ENCODE data around the gene LITAF.

DNA sequence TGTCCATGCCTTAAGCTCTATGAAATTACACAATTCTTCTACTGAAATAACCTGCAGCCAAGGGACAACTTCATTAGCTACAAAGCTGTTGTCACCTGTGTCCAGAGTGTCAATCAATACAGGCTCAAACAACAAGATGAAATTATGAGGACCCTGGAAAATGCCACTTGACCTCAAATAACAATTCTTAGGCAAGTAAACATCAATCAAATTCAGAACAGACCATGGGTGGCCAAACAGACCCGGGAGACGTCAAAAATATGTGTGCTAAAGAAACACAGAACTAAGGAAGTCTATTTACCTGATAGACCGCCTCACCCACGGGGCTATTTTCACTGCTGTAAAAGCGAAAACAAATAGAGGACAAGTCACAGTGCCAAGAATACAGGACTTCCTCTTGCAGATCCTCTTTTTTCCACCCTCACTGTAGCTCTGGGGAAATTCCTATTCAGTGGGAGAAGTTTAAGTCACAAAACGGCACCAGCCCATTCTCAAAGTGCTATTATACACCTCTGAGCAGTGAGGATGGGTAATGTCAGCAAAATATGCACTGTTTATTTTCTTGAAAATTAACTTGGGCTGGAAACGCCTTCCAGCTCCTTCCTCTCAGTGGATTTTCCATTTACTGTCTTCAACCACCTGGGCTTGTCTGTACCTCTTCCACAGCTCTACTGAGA lies 2.7 kb downstream of the LITAF start:
- TF ChIP-seq, protein P1, sequence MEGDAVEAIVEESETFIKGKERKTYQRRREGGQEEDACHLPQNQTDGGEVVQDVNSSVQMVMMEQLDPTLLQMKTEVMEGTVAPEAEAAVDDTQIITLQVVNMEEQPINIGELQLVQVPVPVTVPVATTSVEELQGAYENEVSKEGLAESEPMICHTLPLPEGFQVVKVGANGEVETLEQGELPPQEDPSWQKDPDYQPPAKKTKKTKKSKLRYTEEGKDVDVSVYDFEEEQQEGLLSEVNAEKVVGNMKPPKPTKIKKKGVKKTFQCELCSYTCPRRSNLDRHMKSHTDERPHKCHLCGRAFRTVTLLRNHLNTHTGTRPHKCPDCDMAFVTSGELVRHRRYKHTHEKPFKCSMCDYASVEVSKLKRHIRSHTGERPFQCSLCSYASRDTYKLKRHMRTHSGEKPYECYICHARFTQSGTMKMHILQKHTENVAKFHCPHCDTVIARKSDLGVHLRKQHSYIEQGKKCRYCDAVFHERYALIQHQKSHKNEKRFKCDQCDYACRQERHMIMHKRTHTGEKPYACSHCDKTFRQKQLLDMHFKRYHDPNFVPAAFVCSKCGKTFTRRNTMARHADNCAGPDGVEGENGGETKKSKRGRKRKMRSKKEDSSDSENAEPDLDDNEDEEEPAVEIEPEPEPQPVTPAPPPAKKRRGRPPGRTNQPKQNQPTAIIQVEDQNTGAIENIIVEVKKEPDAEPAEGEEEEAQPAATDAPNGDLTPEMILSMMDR (conservative IDR thresholded peaks at IDR 0.05; ENCODE audit: low read depth, low read length): no peak
- TF ChIP-seq POLR2A (IDR thresholded peaks at IDR 0.05; ENCODE audit: low read depth, low read length) (no peak), BHLHE40 (IDR thresholded peaks at IDR 0.05; ENCODE audit: low read depth, low read length) (no peak), MAFK (IDR thresholded peaks at IDR 0.05; ENCODE audit: low read depth, low read length) (no peak), NFE2L2 (IDR thresholded peaks at IDR 0.05; ENCODE audit: low read depth, low read length) (no peak), RFX5 (IDR thresholded peaks at IDR 0.05; ENCODE audit: low read depth, low read length) (no peak), CEBPB (IDR thresholded peaks at IDR 0.05; ENCODE audit: low read depth, low read length) (no peak), RAD21 (IDR thresholded peaks at IDR 0.05; ENCODE audit: low read length) (no peak), RCOR1 (IDR thresholded peaks at IDR 0.05; ENCODE audit: insufficient replicate concordance, low read length) (no peak), CHD1 (IDR thresholded peaks at IDR 0.05; ENCODE audit: low read depth, low read length) (no peak), MAZ (IDR thresholded peaks at IDR 0.05; ENCODE audit: borderline replicate concordance, low read depth, low read length) (no peak), SMC3 (IDR thresholded peaks at IDR 0.05; ENCODE audit: low read depth, low read length) (no peak), FOS (IDR thresholded peaks at IDR 0.05; ENCODE audit: low read depth, low read length) (no peak)
- TF ChIP-seq, protein P2, sequence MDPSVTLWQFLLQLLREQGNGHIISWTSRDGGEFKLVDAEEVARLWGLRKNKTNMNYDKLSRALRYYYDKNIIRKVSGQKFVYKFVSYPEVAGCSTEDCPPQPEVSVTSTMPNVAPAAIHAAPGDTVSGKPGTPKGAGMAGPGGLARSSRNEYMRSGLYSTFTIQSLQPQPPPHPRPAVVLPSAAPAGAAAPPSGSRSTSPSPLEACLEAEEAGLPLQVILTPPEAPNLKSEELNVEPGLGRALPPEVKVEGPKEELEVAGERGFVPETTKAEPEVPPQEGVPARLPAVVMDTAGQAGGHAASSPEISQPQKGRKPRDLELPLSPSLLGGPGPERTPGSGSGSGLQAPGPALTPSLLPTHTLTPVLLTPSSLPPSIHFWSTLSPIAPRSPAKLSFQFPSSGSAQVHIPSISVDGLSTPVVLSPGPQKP (IDR thresholded peaks at IDR 0.05; ENCODE audit: borderline replicate concordance, low read depth, low read length): no peak
